Suppressor macrophage (primary cell): ENCODE data around the gene DUSP16.
A peak's percentile ranks its signal among the peaks of the same experiment; 100 is the strongest.
"Not testable (repeated sequence)": the region's sequence is repeated elsewhere in the genome, so short reads cannot be mapped to it uniquely, and the experiment has no call there.

Experiments
- DNase-seq, 4 experiments: peaks; one replicate each; pipeline ENCODE4 v3.0.0-alpha.2; 2020 to 2022

The DUSP16 gene

GRCh38 chr12:12519354-12519998, 43.2 kb downstream of the DUSP16 start:
- no peak for DNase-seq

- DNase-seq, result no peak
Measured at GRCh38 chr12:12518919-12519318, 43.7 kb downstream of the DUSP16 start.

DNA sequence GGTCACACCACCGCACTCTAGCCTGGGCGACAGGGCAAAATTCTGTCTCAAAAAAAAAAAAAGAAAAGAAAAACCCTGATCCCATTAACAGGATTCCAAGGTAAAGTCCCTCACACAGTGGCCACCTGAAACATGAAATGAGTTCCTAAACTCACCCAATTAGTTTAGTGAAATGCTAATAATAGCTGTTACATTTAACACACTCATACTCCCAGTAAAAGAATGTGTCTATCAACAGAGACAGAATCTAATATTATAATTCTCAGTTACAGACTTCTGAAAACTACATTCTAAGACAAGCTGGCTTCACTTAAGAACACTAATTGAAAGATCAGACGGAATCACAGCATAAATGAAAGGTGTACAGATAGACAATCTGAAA, 44.2 kb downstream of the DUSP16 start:
- no peak for DNase-seq

GRCh38 chr12:12513416-12514006, 49.2 kb downstream of the DUSP16 start:
- no peak for DNase-seq

DNA sequence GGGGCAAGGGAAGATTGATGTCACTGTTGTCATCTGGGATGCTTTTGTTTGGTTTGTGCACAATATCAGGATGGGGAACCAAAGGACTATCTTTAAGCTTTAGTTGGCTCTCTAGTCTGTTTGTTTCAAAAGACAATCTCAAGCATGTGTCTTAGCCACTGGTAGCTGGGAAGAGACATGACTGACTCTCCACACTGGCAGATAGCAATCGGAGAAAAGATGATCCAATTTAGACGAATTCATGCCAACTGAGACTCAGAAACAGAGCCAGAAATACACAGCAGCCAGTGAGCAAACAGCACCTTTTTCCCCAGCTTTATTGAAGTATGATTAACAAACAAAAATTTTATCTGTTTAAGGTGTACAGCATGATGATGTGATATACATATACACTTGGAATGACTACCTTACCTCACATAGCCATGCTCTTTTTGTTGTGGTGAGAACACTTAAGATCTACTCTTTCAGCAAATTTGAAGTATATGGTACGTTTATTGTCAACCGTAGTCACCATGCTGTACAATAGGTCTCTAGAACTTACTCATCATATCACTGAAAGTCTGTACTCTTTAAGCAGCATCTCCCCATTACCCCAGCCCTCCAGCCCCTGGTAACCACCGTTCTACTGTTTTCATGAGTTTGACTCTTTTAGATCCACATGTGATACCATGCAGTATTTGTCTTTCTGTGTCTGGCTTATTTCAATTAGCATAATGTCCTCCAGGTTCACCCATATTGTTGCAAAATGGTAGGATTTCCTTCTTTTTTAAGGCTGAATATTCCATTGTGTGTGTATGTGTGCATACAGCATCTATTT, 50.6 kb downstream of the DUSP16 start:
- no peak for DNase-seq

DNA sequence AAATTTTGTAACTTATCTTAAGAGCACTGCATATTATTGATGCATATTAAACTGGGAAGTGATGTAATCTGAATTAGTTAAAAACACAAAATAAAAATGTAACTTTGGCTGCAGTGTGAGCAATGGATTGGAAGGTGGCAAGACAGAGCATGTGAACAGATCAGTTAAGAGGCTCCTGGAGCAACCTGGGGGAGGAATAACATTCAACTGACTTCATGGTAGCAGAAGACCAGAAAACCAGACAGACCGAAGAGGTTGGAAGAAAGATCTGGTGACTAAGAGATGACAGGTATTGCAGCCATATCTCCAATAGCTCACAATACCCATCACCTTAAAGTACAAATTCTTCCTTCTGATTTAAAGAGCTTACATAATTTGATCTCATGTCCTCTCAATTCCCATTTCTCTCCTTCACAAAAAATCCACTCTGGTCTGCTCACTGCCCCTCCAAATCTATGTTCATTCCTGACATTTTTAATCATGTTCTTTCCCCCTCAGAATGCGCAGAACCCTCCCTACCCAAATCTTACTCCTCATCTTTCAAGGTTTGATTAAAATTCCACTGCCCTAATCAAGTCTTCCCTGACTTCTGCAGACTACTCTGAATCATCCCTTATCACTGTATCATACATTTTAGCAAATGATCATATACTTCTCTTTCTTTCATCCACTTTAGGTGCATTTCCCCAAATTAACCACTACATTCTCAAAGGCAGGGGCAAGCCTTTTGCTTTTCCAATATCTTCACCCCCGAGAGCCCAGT, 51.5 kb downstream of the DUSP16 start:
- no peak for DNase-seq

DNA sequence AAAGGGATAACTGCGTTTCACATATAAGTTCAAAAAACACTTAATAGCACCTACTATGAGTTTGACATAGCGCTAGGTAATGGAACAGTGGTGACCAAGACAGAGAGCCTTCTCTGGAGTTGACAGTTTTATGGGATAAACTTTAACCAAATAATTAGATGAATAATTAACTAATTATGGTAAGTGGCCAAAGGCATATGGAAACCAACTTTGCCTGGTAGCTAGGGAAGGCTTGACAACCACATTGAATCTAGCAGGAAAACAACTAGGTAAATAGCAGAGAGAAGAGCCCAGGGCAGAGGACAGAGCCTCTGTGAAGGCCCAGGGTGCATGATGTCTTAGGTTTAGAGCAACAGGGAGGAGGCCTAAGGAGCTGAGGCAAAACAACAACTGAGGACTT, 52.1 kb downstream of the DUSP16 start:
- no peak for DNase-seq

GRCh38 chr12:12510141-12510540, 52.5 kb downstream of the DUSP16 start:
- DNase-seq, result no peak

DNA sequence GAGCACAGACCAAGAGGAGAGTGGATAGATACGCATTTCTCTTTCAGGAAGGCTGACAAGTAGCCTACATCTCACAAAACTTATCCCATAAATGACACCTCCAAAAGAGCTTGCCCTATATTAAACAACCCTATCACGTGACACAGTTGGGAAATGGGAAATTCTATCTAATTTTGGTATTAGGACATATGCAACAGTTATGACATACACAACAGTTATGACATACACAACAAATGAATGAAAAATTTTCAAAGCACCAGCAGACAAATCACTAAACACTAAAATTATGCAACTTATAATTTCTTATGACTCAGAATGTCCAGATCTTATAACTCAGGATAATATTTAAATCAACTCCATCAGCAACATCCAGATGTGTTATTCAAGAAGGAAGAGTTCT, 54.1 kb downstream of the DUSP16 start:
- DNase-seq, result peak in 3 of 4 experiments; percentile 44 to 66 (median 59)

- DNase-seq, result no peak
Measured at GRCh38 chr12:12507121-12507520, 55.5 kb downstream of the DUSP16 start.

- DNase-seq, result no peak
Measured at GRCh38 chr12:12506496-12506890, 56.2 kb downstream of the DUSP16 start.

DNA sequence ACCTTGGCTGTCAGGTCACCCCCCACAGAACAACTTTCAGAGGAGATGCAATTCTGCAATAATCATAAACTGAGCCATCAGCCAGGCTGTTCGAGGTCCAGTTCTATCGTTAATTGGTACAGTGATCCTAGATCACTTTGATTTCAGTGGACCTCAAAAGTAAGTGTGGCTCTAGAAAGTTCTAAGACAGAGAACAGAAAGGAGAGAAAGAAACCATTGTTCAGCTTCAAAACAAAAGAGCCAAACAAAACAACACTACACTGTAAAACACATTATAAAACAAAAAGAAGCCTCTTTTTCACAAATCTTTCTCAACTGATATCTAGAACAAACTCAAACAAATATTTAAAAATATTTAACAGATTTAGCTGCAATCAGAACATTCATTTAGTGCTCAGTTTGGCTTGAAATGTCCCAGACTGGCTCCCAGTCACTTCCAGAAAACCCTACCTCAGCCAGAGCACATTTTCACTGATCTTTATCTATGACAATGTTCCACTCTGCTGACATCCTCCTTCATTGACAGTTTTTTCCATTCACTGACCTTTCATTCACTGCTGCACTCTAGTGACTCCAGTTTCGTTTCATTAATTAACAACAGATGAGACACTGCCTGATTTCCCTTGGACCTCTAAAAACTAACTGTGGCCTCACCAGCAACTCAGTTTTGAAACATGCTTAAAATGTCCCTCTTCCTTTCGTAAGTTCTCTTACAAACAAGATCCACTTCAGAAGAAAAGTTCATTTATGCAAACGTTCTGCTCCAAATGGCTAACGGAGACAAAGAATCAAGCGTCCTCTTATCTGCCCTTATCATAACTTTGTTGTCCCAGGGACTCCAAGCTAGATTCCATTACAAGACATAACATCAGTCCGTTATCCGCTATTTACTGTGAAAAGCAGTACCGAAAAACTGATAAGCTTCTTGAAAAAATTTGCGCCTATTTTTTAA, 56.8 kb downstream of the DUSP16 start:
- DNase-seq, result no peak

GRCh38 chr12:12503384-12504078, 59.1 kb downstream of the DUSP16 start:
- DNase-seq, result no peak

- DNase-seq, result no peak
Measured at GRCh38 chr12:12502815-12503151, 59.9 kb downstream of the DUSP16 start.

DNA sequence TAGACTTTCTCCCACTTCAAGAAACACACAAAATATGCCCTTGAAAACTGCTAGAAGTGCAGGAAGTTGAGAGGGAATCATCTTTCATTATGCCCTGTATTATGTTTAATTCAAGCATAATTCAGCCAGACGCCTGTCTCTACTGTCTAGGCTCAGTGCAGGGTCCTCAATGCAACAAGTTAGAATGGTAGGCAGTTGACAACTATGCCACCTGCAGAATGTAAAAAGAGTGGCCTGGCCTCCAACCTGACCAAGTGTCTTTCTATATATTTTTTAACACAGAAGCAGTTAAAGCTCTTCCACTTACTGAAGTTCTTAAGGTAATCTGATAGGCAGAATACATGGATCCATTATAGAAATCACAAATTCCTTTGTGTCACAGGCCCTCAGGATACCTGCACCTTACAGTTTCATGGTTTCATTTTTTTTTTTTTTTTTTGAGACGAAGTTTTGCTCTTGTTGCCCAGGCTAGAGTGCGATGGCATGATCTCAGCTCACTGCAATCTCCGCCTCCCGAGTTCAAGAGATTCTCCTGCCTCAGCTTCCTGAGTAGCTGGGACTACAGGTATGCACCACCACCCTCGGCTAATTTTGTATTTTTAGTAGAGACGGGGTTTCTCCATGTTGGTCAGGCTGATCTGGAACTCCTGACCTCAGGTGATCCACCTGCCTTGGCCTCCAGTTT, 60.4 kb downstream of the DUSP16 start:
- not testable (repeated sequence) for DNase-seq

DNA sequence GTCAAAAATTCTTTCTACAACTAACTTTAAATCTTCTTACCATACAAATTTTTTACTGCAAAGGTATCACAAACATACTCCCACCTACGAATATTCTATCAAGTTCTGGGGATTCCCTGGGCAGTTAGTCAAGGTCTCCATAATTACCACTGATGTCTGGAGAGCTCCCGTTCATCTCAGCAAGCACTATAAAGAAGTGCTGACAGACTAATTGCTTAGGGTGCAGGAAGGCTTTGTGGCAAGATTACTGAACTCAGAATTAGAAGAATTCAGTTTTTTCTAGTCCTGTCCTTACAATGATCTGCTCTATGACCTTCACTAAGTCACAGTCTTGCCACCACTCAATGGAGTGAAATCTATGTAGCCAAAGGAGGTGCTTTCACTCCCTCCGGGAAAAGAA, 61.5 kb downstream of the DUSP16 start:
- no peak for DNase-seq

GRCh38 chr12:12499909-12500604, 62.6 kb downstream of the DUSP16 start:
- no peak for DNase-seq

DNA sequence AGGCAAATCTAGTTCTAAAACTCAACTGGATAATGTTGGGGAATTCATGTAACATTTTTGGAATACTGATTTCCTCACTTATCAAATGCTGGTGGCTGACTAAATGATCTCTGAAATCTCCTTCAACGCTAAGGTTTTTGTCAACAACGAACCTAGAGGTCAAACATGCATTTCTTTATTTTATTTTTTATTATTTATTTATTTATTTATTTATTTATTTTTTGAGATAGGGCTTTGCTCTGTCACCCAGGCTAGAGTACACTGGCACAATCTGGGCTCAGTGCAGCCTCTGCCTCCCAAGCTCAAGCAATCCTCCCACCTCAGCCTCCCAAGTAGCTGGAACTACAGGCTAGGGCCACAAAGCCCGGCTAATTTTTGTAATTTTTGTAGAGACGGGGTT, 64.5 kb downstream of the DUSP16 start:
- no peak for DNase-seq

GRCh38 chr12:12495536-12495935, 67.1 kb downstream of the DUSP16 start:
- DNase-seq, result no peak

GRCh38 chr12:12492547-12492946, 70.1 kb downstream of the DUSP16 start:
- no peak for DNase-seq
